ENCODE results near the gene IGBP1.

The IGBP1 gene

DNA sequence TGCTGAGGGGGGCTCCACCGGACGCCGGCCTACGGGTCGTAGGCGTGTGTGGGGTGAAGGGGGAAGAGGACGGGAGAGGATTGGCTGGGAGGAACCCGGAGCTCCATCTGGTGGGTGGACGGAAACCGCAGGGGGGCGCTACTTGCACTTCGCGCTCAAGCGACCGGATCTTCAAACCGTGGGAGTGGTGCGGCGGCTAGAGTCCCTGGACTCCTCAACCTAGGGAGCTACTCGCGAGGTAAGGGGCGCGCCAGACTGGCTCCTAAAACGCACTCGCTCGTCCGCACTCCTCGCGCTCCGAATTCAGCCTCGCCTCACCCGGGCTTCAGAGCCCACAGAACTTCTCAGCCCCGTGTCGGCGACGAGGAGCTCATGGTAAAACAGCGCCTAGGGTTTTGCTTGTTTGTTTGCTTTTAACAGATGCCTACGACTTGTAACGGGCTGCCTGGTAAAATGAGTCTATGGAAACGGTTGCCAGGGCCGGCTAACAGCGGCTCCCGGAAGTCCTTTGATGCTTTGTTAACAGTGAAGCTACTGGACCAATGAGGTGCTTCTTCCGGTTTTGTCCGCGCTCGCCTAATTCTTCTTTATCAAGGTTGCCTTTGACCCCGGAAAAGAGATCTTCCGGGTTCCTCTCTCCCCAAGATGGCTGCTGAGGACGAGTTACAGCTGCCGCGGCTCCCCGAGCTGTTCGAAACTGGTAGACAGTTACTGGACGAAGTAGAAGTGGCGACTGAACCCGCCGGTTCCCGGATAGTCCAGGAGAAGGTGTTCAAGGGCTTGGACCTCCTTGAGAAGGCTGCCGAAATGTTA, at the start of gene IGBP1:
TSS of gene IGBP1 (plus strand) at position 145 of the 813 bp plus-strand sequence. CDS start at position 646, 501 bp downstream.
- peak; percentile 95 for ATAC-seq

GRCh38 chrX:70084592-70085240, 48.5 kb upstream of the IGBP1 start:
- no peak for TF ChIP-seq PPARA (CRISPR knock-in tag; IDR thresholded peaks at IDR 0.05; ENCODE audit: borderline replicate concordance)
- no peak for TF ChIP-seq ZFP30 (CRISPR knock-in tag; IDR thresholded peaks at IDR 0.05)
- TF ChIP-seq TCF4 (CRISPR knock-in tag; IDR thresholded peaks at IDR 0.05; ENCODE audit: borderline replicate concordance), result no peak
- no peak for TF ChIP-seq ZNF565 (CRISPR knock-in tag; conservative IDR thresholded peaks at IDR 0.05; ENCODE audit: low read depth)
- no peak for TF ChIP-seq ZC3H10 (CRISPR knock-in tag; IDR thresholded peaks at IDR 0.05)
- TF ChIP-seq GLIS3 (CRISPR knock-in tag; IDR thresholded peaks at IDR 0.05), result no peak
- TF ChIP-seq SNAI2 (CRISPR knock-in tag; IDR thresholded peaks at IDR 0.05), result no peak
- no peak for TF ChIP-seq ESRRG (CRISPR knock-in tag; IDR thresholded peaks at IDR 0.05)
- TF ChIP-seq, protein P1, sequence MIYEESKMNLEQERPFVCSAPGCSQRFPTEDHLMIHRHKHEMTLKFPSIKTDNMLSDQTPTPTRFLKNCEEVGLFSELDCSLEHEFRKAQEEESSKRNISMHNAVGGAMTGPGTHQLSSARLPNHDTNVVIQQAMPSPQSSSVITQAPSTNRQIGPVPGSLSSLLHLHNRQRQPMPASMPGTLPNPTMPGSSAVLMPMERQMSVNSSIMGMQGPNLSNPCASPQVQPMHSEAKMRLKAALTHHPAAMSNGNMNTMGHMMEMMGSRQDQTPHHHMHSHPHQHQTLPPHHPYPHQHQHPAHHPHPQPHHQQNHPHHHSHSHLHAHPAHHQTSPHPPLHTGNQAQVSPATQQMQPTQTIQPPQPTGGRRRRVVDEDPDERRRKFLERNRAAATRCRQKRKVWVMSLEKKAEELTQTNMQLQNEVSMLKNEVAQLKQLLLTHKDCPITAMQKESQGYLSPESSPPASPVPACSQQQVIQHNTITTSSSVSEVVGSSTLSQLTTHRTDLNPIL (CRISPR knock-in tag; IDR thresholded peaks at IDR 0.05; ENCODE audit: low read depth), result no peak
- TF ChIP-seq CSDC2 (CRISPR knock-in tag; IDR thresholded peaks at IDR 0.05), result no peak
- TF ChIP-seq POU6F1 (CRISPR knock-in tag; IDR thresholded peaks at IDR 0.05; ENCODE audit: borderline replicate concordance, low read depth), result no peak
- no peak for TF ChIP-seq PATZ1 (CRISPR knock-in tag; IDR thresholded peaks at IDR 0.05; ENCODE audit: borderline replicate concordance)
- no peak for TF ChIP-seq TOX (CRISPR knock-in tag; IDR thresholded peaks at IDR 0.05; ENCODE audit: borderline replicate concordance)
- no peak for TF ChIP-seq ARNTL (CRISPR knock-in tag; IDR thresholded peaks at IDR 0.05; ENCODE audit: borderline replicate concordance, low read depth)
- no peak for TF ChIP-seq OSR1 (CRISPR knock-in tag; IDR thresholded peaks at IDR 0.05)
- no peak for ATAC-seq

More for the DNA sequence above, at the start of gene IGBP1:
- TF ChIP-seq, protein P2, sequence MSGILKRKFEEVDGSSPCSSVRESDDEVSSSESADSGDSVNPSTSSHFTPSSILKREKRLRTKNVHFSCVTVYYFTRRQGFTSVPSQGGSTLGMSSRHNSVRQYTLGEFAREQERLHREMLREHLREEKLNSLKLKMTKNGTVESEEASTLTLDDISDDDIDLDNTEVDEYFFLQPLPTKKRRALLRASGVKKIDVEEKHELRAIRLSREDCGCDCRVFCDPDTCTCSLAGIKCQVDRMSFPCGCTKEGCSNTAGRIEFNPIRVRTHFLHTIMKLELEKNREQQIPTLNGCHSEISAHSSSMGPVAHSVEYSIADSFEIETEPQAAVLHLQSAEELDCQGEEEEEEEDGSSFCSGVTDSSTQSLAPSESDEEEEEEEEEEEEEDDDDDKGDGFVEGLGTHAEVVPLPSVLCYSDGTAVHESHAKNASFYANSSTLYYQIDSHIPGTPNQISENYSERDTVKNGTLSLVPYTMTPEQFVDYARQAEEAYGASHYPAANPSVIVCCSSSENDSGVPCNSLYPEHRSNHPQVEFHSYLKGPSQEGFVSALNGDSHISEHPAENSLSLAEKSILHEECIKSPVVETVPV (CRISPR knock-in tag; IDR thresholded peaks at IDR 0.05), result no peak
- no peak for TF ChIP-seq RARB (CRISPR knock-in tag; IDR thresholded peaks at IDR 0.05)
- no peak for TF ChIP-seq ARNTL (CRISPR knock-in tag; IDR thresholded peaks at IDR 0.05; ENCODE audit: borderline replicate concordance, low read depth)
- TF ChIP-seq ISL1 (CRISPR knock-in tag; IDR thresholded peaks at IDR 0.05), result no peak
- TF ChIP-seq ESRRG (CRISPR knock-in tag; IDR thresholded peaks at IDR 0.05), result no peak
- TF ChIP-seq TOX (CRISPR knock-in tag; IDR thresholded peaks at IDR 0.05; ENCODE audit: borderline replicate concordance), result no peak
- TF ChIP-seq CSDC2 (CRISPR knock-in tag; IDR thresholded peaks at IDR 0.05), result no peak
- no peak for TF ChIP-seq ZNF565 (CRISPR knock-in tag; conservative IDR thresholded peaks at IDR 0.05; ENCODE audit: low read depth)
- no peak for TF ChIP-seq ZFP3 (CRISPR knock-in tag; IDR thresholded peaks at IDR 0.05)
- no peak for TF ChIP-seq BACH2 (CRISPR knock-in tag; IDR thresholded peaks at IDR 0.05; ENCODE audit: borderline replicate concordance)
- TF ChIP-seq PPARA (CRISPR knock-in tag; IDR thresholded peaks at IDR 0.05; ENCODE audit: borderline replicate concordance), result no peak

DNA sequence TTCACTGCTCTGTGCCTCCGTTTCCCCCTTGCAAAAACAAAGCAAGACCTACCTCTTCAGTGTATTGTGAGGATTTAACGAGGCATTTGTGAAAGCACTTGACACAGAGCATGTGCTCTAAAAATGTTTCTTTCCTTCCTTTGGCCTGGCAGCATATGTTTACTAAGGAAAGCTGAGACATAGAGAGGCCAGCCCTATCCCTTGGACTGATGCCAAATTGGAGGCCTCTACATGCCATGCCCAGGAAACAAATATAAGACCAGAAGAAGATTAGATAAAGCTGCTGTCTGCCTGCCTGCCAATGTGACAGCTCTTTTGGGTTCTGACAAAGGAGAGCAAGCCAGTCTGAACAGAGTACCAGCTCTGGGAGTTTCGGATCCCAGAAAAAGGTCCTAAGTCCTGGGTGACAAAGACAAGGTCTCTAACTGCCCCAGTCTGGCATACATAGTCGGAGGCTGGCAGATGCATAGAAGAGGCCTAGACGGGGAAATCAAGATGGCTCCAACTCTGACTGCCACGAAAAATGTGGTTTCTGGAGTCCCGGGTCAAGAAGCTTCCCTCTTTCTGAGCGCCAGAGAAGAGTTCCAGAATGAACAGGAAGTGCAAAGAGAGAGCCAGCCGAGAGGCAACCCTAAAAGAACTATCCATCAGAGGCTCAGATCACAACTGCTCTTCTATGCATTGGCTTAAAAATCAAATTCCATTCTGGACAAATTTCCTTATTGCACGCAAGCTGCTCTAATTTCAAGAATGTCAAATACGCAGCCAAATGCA, 45.2 kb upstream of the IGBP1 start:
- peak; percentile 58 for ATAC-seq
- TF ChIP-seq GLIS3 (CRISPR knock-in tag; IDR thresholded peaks at IDR 0.05) (no peak), CSDC2 (CRISPR knock-in tag; IDR thresholded peaks at IDR 0.05) (no peak), ESRRG (CRISPR knock-in tag; IDR thresholded peaks at IDR 0.05) (no peak), ISL1 (CRISPR knock-in tag; IDR thresholded peaks at IDR 0.05) (no peak), TCF4 (CRISPR knock-in tag; IDR thresholded peaks at IDR 0.05; ENCODE audit: borderline replicate concordance) (no peak), ZFP3 (CRISPR knock-in tag; IDR thresholded peaks at IDR 0.05) (no peak), ZFP30 (CRISPR knock-in tag; IDR thresholded peaks at IDR 0.05) (no peak), SNAI2 (CRISPR knock-in tag; IDR thresholded peaks at IDR 0.05) (no peak), ZNF565 (CRISPR knock-in tag; conservative IDR thresholded peaks at IDR 0.05; ENCODE audit: low read depth) (no peak), PPARA (CRISPR knock-in tag; IDR thresholded peaks at IDR 0.05; ENCODE audit: borderline replicate concordance) (no peak), ZC3H10 (CRISPR knock-in tag; IDR thresholded peaks at IDR 0.05) (no peak), ZNF8 (CRISPR knock-in tag; IDR thresholded peaks at IDR 0.05) (no peak), TOX (CRISPR knock-in tag; IDR thresholded peaks at IDR 0.05; ENCODE audit: borderline replicate concordance) (no peak), ZNF70 (CRISPR knock-in tag; IDR thresholded peaks at IDR 0.05) (no peak), RARB (CRISPR knock-in tag; IDR thresholded peaks at IDR 0.05) (no peak)
- TF ChIP-seq, protein P2 (CRISPR knock-in tag; IDR thresholded peaks at IDR 0.05), result no peak
- TF ChIP-seq, protein P1 (CRISPR knock-in tag; IDR thresholded peaks at IDR 0.05; ENCODE audit: low read depth), result no peak

Measured in SK-N-SH treated with all-trans-retinoic acid at 6 μM for 48 hours (cell line).